Measurements from ENCODE around the gene APOL4.

DNA sequence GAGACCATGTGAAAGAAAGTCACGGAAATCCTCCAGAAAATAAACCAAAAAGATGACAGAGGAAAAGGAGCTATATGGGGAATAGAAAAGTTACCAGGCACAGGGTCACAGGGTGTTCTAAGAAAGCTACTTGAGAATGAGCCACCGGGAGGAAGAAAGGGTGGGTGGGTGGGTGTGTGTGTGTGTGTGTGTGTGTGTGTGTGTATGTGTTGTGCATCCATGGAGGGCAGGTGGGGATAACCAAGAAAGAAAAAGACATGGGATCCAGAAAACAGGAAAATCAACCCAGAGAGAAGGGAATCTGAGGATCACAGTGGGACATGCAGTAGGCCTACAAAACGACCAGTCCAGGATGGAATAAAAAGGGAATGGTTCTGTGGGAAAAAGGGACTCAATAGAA lies 34.0 kb upstream of the APOL4 start:
- TF ChIP-seq KAT7 (CRISPR knock-in tag; IDR thresholded peaks at IDR 0.05; ENCODE audit: borderline replicate concordance): no peak
- no peak for TF ChIP-seq TEAD1 (CRISPR knock-in tag; IDR thresholded peaks at IDR 0.05)
- no peak for TF ChIP-seq ZBTB21 (CRISPR knock-in tag; IDR thresholded peaks at IDR 0.05; ENCODE audit: borderline replicate concordance)
- no peak for TF ChIP-seq ZNF423 (CRISPR knock-in tag; IDR thresholded peaks at IDR 0.05)
- no peak for TF ChIP-seq ZNF396 (CRISPR knock-in tag; IDR thresholded peaks at IDR 0.05; ENCODE audit: borderline replicate concordance)
- TF ChIP-seq, protein P1, sequence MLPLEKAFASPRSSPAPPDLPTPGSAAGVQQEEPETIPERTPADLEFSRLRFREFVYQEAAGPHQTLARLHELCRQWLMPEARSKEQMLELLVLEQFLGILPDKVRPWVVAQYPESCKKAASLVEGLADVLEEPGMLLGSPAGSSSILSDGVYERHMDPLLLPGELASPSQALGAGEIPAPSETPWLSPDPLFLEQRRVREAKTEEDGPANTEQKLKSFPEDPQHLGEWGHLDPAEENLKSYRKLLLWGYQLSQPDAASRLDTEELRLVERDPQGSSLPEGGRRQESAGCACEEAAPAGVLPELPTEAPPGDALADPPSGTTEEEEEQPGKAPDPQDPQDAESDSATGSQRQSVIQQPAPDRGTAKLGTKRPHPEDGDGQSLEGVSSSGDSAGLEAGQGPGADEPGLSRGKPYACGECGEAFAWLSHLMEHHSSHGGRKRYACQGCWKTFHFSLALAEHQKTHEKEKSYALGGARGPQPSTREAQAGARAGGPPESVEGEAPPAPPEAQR (CRISPR knock-in tag; IDR thresholded peaks at IDR 0.05): no peak
- TF ChIP-seq SP1 (CRISPR knock-in tag; conservative IDR thresholded peaks at IDR 0.05): no peak
- no peak for TF ChIP-seq FOXJ3 (CRISPR knock-in tag; IDR thresholded peaks at IDR 0.05; ENCODE audit: borderline replicate concordance)
- TF ChIP-seq, protein P2, sequence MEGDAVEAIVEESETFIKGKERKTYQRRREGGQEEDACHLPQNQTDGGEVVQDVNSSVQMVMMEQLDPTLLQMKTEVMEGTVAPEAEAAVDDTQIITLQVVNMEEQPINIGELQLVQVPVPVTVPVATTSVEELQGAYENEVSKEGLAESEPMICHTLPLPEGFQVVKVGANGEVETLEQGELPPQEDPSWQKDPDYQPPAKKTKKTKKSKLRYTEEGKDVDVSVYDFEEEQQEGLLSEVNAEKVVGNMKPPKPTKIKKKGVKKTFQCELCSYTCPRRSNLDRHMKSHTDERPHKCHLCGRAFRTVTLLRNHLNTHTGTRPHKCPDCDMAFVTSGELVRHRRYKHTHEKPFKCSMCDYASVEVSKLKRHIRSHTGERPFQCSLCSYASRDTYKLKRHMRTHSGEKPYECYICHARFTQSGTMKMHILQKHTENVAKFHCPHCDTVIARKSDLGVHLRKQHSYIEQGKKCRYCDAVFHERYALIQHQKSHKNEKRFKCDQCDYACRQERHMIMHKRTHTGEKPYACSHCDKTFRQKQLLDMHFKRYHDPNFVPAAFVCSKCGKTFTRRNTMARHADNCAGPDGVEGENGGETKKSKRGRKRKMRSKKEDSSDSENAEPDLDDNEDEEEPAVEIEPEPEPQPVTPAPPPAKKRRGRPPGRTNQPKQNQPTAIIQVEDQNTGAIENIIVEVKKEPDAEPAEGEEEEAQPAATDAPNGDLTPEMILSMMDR (IDR thresholded peaks at IDR 0.05): no peak
- TF ChIP-seq, protein P3, sequence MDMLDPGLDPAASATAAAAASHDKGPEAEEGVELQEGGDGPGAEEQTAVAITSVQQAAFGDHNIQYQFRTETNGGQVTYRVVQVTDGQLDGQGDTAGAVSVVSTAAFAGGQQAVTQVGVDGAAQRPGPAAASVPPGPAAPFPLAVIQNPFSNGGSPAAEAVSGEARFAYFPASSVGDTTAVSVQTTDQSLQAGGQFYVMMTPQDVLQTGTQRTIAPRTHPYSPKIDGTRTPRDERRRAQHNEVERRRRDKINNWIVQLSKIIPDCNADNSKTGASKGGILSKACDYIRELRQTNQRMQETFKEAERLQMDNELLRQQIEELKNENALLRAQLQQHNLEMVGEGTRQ (CRISPR knock-in tag; IDR thresholded peaks at IDR 0.05): no peak
- no peak for TF ChIP-seq NR1H2 (CRISPR knock-in tag; IDR thresholded peaks at IDR 0.05)
- TF ChIP-seq, protein P4, sequence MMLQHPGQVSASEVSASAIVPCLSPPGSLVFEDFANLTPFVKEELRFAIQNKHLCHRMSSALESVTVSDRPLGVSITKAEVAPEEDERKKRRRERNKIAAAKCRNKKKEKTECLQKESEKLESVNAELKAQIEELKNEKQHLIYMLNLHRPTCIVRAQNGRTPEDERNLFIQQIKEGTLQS (CRISPR knock-in tag; conservative IDR thresholded peaks at IDR 0.05): no peak
- TF ChIP-seq HMGA2 (CRISPR knock-in tag; IDR thresholded peaks at IDR 0.05): no peak

Data from WTC11 (cell line).